ENCODE results near the gene ZMYM5.
"Not testable (repeated sequence)": the region's sequence is repeated elsewhere in the genome, so short reads cannot be mapped to it uniquely, and the experiment has no call there.

ZMYM5 gene

DNA sequence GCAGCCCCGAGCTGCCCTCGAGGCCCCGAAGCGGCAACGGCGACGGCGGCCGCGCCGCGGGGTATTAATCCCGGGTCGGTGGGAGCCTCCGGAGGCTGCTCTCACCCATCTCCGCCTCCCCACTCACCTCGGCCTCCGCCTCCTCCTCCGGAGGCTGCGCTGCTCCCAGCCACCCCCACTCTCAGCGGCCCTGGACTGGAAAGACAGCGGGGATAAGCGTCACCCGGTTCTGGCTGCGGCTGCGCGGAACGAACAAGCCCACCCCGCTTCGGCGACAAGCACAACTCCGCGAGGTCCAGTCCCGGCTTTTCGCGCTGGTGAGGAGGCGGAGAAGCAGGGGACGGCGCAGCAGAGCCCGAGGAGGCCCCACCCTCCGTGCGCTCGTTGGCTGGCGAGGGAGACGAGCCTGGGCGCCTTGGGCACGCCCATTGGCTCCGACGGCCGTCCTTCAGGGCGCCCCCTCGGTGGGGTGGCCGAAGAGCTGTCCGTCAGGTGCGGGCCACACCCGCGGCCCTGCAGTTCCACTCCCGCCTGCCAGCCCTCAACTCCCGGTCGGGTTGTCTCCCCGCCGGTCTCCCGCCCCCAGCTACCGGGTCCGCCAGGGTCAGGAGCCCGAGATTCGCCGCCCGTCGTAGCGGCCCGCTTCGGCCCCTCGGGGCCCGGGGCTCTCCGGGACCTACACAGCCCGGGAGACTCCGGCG is at the start of gene ZMYM5:
Gene ZMYM5 (minus strand): TSS at position 327 of the 701 bp plus-strand sequence. CDS start 11,469 bp downstream, outside the sequence.
- peak; percentile 97 for DNase-seq

DNA sequence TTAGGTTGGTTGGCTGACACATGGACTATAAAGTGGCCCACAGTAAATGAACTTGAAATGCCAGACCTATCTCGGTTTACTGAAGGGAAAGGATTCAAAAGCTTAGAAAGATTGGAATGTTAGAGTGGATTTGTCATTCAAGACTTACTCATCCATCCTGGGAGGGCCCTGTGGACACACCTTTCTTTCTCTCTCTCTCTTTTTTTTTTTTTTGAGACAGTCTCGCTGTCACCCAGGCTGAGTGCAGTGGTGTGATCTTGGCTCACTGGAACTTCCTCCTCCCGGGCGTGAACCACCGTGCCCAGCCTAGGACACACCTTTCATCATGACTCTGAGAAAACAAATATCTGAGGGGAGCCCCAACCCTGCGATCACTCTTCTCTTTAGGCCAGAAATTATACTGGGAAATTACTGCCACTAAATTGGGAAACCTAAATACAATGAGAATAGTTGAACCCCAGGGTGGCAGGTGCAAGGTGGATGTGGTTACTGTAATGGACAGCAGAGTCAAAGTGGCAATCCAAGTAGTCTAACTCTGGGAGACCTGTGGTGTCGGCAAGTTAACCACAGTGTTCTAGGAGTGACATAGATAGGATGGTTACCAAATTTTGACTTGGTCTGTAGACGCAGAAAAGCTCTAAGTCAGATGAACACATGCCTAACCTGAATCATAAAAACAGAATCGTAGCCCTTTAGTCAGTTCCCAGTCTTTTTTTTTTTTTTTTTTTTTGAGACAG is 47.1 kb upstream of the ZMYM5 start:
- no peak for DNase-seq

DNA sequence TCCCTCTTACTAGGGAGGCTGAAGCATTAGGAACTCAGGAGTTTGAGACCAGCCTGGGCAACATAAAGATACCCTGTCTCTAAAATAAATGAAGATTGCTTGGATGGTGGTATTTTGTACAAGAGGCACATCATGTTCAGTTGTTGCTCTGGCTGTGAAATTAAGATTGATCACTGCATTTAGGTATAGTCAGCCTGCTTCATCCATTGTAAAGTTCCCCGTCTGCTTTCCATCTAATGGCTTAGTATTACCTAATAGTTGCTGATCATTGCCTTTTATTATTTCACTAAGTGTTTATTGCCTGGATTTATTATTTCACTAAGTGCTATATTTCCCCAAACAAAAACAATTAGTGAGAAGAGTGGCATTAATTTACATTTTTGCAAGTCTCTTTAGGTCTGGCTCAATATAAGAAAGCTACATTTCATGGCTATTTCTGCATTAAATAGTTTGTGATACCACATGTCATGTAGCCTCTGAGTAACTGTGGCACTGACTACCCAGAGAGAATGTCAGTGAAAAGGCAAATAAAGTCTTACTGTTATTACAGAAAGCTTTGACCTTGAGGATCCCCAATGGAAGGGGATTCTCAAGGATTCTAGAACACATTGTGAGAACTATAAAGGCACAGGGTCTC is 45.0 kb upstream of the ZMYM5 start:
- DNase-seq = no peak

DNA sequence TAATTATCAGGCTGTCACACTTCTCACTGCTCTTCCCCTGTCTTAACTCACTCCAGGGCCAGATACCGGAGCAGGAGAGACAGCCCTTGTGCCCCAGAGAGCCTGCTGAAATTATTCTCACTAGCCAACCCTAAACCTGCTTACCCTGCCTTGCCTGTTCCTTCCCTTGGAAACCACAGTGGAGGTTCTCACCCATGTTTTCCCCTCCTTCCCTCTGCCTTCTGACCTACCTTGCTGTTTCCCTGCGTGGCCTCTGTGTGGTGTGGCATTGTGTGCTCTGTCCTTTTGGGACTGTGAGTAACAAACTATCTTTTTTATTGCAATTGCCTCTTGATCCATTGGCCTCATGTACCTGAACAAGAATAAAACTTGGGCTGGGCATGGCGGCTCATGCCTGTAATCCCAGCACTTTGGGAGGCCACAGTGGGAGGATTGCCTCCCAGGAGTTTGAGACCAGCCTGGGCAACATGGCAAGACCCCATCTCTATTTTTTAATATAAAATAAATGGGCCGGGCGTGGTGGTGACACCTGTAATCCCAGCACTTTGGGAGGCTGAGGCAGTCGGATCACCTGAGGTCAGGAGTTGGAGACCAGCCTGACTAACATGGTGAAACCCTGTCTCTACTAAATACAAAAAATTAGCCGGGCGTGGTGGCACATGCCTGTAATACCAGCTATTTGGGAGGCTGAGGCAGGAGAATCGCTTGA is 42.2 kb upstream of the ZMYM5 start:
- DNase-seq = not testable (repeated sequence)

DNA sequence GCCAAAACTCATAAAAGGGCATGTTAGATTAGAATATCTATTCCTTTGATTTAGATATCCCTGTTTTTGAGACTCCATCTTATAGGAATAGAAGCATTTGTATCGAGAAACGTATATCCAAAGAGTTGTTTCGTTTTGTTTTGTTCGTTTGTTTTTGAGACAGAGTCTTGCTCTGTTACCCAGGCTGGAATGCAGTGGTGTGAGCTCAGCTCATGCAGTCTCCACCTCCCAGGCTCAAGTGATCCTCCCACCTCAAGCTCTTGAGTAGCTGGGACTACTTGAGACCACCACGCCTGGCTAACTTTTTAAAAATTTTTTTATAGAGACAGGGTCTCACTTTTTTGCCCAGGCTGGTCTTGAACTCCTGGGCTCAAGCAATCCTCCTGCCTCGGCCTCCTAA is 26.6 kb upstream of the ZMYM5 start:
- DNase-seq = no peak

DNA sequence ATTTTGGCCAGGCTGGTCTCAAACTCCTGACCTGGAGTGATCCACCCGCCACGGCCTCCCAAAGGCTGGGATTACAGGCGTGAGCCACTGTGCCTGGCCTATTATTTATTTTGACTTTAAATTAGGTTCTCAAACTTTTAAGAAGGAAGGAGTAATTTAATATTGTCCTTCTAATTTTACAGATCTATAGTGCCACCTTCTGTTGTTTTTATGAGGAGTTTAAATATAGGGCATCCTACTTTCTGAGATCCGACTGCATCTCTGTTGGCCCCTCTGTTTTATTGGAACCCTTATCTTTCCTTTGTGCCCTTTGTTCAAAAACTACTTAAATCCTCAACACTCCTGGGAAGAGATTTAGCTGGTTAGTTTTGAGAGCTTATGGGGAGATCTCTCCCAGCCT is 25.4 kb upstream of the ZMYM5 start:
- no peak for DNase-seq

DNA sequence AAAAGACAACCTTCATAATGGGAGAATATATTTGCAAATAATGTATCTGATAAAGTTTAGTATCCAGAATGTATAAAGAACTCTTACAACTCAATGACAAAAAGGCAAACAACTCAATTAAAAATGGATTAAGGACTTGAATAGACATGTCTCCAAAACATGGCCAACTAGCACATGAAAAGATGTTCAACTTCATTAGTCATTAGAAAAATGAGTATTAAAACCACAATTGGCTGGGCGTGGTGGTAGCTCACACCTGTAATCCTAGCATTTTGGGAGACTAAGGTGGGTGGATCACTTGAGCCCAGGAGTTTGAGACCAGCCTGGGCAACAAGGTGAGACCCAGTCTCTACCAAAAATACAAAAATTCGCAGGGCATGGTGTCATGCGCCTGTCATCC is 18.8 kb upstream of the ZMYM5 start:
- no peak for DNase-seq

DNA sequence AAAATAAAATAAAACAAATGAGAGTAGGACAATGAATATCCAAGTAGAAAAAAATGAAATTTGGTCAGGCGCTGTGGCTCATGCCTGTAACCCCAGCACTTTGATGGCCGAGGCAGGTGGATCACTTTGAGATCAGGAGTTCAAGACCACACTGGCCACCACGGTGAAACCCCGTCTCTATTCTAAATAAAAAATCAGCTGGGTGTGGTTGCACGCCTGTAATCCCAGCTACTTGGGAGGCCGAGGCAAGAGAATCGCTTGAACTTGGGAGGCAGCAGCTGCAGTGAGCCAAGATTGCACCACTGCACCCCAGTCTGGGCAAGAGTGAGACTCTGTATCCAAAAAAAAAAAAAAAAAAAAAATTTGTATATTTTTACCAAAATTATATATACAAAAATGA is 18.2 kb upstream of the ZMYM5 start:
- DNase-seq = no peak

DNA sequence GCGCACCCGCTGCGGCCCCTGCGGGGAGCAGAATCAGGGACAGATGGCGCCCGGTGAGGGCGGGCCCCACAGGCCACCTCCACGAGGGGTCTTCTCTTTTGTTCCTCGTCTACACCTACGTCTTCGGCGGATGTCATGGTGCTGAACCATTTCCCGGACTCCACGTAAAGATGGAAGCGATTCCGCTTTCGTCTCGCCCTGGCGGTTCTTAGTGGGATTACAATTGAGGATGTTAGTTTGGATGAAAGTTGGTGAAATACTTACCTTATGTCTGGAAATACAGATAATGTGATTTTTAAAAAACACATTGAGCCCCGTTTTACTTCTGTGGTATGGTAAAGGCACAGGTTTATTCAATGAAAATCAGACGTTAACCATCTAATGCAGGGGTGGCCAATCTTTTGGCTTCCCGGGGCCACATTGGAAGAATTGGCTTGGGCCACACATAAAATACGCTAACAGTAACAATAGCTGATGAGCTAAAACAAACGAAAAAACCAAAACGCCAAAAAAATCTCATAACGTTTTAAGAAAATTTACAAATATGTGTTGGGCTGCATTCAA is 1.4 kb upstream of the ZMYM5 start:
- DNase-seq = peak; percentile 73

DNA sequence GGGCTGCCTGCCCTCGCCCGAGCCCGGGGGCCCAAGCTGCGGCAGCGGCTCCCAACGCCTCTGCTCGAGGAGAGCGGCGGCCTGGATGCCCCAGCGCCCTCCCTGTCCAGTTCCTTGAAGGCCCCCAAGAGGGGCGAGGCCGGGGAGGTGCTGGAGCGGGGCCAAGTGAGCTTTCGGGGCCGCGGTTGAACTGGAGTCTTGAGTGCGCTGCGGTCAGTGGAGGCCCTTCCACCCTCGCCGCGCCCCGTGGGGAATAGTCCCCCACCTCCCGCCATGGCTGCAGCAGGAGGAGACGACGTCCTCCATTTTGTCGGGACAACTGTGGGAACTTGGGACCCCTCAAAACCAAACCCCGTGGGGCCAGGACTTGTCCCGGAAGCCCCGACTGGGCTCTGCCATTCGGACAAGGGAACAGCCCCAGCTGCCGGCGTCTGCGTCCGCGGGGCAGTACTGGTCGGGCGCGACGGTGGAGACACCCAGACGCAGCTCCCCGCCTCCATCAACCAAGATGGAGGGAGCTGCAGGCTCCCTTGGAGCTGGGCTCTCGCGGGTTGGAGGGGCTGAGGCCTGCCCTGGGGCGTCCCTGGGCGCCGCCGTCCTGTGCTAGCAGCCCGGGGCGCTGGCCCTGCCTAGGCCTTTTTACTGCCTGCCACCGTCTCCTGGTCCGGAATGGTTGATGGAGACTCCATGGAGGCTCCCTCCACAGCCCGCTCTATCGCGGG is 736 bp upstream of the ZMYM5 start:
- peak; percentile 47 for DNase-seq

DNA sequence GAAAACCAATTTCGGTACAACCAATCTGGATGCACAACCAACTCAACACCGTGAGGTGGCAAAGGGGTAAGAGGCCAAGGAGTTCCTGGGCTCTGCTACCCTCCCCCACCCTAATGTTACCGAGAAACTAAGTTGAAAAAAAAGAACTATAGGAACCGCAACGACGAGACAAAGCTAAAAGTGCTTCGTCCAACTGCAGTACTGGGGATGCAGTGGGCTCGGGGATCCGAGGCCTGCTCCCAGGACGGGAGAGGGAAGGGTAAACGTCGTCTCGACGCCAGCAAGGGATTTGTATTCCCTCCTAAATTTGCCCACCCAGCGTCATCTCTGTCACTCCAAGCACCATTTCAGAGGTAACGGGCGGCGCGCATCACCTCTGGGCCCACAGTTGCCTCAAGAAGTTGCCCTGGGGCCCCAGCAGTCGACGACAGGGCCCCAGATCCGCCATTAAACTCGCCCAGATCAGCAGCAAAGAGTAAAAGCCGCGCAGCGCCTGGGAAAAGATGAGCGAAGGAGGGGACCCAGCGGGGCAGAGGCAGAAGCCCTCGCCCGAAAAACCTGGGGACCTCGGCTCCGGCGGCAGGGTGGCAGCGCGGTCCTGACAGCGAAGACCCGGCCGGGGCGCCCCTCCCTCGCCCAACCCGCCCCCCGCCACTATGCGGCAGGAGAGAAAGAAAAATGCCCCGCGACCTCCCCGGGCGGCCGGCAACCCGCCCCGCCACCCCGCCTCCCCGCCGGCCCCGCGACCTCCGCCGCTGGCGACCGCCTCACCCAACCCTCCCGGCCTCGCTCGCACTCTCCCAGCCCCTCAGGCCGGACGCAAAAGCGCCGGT is 752 bp downstream of the ZMYM5 start:
- DNase-seq = no peak

DNA sequence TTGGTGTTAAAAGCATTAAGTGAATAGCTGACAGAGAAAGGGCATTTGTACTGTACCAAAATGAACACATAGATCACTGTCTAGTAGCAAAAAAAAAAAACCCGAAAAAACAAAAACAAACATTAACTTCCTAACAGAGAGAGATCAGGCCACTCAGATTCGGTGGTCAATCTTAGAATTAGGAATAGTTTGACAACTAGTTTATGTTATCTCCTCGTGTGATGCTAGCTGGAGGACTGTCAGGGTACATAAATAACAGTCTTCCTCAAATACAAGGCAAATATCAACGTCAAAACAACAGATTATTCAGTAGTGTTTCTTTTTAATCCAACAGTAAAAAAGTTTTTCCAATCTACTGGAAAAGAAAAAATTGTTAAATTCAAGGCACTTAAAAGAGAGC is 1.7 kb downstream of the ZMYM5 start:
- DNase-seq = no peak

DNA sequence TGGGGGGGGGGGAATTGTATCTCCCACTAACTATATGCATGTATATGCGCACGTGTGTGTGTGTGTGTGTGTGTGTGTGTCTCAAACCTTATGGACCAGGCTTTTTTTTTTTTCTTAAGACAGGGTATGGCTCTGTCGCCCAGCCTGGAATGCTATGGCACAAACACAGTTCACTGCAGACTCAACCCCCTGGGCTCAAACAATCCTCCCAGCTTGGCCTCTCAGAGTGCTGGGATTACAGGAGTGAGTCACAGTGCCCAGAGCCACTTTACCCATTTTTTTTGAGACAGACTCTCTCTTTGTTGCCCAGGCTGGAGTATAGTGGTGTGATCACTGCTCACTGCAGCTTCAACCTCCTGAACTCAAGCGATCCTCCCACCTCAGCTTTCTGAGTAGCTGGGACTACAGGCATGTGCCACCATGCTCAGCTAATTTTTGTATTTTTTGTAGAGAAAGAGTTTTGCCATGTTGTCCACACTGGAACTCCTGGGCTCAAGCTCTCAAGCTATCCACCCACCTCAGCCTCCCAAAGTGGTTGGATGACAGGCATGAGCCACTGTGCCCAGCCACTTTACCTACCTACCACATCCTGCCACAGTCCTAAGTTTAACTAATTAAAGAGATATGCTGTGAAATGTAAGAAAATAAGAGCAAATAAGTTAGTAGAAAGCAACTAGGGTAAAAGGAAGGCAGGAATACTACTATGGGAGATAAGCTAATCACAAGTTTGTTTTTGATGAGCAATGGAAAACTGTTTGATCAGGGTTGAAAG is 2.4 kb downstream of the ZMYM5 start:
- DNase-seq = no peak

DNA sequence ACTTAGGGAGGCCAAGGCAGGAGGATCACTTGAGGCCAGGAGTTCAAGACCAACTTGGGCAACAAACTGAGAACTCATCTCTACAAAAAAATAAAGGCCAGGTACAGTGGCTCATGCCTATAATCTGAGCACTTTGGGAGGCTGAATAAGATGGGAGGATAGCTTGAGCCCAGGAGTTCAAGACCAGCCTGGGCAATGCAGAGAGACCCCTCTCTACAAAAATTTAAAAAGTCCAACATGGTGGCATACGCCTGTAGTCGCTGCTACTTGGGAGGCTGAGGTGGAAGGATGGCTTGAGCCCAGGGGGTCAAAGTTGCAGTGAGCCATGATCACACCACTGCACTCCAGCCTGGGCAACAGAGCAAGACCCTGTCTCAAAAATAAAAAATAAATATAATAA is 5.8 kb downstream of the ZMYM5 start:
- not testable (repeated sequence) for DNase-seq

DNA sequence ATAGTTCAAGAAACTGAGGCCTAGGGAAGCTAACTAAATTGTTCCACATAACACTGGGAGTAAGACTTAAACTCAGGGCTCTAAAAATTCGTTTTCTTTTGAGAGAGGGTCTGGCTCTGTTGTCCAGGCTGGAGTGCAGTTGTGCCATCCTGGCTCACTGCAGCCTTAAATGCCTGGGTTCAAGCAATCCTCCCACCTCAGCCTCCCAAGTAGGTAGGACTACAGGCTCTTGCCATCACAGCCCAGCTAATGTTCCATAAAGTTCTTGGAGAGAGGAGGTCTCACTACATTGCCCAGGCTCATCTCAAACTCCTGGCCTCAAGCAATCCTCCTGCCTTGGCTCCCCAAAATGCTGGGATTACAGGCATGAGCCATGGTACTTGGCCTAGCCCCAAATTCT is 10.7 kb downstream of the ZMYM5 start:
- DNase-seq = no peak

DNA sequence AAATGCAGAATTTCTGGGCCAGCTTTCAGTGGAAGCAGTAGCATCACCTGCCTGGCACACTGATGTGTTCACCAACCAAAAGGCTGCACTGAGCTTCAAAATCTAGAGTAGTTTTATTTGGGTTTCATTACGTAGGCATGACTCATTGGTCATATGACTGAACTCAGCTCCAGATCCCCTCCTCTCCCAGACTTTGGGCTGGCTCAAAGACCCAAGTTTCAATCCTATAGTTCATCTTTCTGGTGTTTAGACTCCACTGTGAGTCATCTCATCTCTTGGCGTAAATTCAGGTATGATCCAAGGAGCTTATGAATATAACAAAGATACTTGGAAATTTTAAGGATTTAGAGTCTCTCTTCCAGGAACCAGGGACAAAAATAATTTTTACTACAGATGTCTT is 17.7 kb downstream of the ZMYM5 start:
- DNase-seq = no peak

DNA sequence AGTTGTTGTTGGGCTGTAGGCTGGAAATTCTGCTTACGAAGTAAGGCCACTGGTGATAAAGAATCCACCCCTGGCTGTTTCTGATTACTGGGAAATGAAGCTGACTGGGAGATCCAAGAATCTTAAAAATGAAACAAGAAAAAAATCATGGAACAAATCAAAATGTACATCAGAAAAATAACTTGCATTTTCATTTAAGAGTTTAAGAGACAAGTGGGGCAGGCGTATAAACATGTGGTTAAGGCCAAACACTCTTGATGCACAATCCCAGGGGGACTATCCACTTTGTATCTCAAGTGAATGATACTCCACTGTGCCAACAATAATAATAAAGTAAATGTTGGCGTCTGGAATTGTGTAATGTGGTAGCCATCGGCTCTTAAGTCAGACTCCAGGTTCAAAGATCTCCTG is 24.6 kb downstream of the ZMYM5 start:
- DNase-seq = no peak

DNA sequence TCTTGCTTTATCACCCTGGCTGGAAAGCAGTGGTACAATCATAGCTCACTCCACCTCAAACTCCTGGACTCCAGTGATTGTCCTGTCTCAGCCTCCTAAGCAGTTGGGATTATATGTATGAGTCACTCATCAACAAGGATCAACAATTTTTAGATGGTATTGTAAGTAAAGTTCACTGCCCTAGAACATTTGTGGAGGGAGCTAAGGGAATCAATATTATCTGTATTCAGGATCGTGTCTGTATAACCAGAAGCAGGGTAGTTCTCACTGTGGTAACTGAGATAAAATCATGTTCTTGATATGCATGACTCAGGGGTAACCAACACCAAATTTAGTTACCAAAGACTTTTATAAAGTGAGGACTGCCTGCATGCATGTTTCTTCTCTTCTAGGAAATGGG is 27.0 kb downstream of the ZMYM5 start:
- no peak for DNase-seq

DNA sequence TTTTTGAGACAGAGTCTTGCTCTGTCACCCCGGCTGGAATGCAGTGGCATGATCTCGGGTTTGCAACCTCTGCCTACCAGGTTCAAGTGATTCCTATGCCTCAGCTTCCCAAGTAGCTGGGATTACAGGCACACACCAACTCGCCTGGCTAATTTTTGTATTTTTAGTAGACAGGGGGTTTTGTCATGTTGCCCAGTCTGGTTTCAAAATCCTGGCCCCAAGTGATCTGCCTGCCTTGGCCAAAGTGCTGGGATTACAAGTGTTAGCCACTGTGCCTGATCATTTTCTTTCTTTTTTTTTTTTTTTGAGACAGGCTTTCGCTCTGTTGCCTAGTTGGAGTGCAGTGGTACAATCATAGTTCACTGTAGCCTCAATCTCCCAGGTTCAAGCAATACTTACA is 28.7 kb downstream of the ZMYM5 start:
- no peak for DNase-seq

DNA sequence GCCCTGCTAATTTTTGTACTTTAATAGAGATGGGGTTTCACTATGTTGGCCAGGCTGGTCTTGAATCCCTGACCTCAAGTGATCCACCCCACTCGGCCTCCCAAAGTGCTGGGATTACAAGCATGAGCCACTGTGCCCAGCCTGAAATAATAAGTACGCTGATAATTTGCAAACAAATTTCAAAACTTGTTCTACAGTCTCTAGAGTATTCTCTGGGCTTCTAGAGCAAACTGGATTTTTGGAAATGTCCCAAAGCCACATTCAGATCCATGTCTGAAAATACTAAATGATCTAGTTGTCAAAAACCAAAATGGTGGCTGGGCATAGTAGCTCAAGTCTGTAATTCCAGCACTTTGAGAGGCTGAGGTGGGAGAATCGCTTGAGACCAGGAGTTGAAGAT is 40.8 kb downstream of the ZMYM5 start:
- DNase-seq = no peak

Data from NCI-H345 (cell line).